ENCODE measurements around the gene MEI1. TPM values are rescaled to one million over a fixed set of nuclear protein-coding genes. Genes with fewer than 3 reads are reported as not detected.

MEI1 gene
- total RNA-seq, 4 donors from 2014 or later = 0.07 to 0.81 (median 0.50) TPM; not detected in 1

- Histone ChIP-seq H3K27me3 (no peaks in the 10 kb centered on the region), H3K27ac (no peak overlapping the region), H3K36me3 (peaks cover 0 to 78% of the 10 kb centered on the region in 2 donors), H3K4me1 (no peaks in the 10 kb centered on the region), H3K9me3 (no peaks in the 10 kb centered on the region), H3K4me3 (no peak overlapping the region)
- WGBS, 2 donors (ENCODE audit: low coverage in 1 of 2) = 100% methylated on average over 1 of the region's 9 CpGs; no CpG with 5 or more reads in 1 of the 2 donors
- no peak for ATAC-seq
- TF ChIP-seq POLR2A (IDR thresholded peaks at IDR 0.05) (no peak), CTCF (IDR thresholded peaks at IDR 0.05) (no peak), POLR2AphosphoS5 (IDR thresholded peaks at IDR 0.05) (no peak), EP300 (IDR thresholded peaks at IDR 0.05) (no peak)
These were observed 114.6 kb downstream of the MEI1 start for GRCh38 chr22:41813726-41814410.

- Histone ChIP-seq H3K36me3 (peaks cover 0 to 68% of the 10 kb centered on the region in 2 donors), H3K4me3 (no peak overlapping the region), H3K27me3 (no peaks in the 10 kb centered on the region), H3K4me1 (no peaks in the 10 kb centered on the region), H3K27ac (no peak overlapping the region), H3K9me3 (no peaks in the 10 kb centered on the region)
- no peak for ATAC-seq
- no peak for TF ChIP-seq CTCF (IDR thresholded peaks at IDR 0.05)
- no peak for TF ChIP-seq POLR2A (IDR thresholded peaks at IDR 0.05)
- no peak for TF ChIP-seq EP300 (IDR thresholded peaks at IDR 0.05)
- no peak for TF ChIP-seq POLR2AphosphoS5 (IDR thresholded peaks at IDR 0.05)
- 81 to 96% methylated on average over 3 of the region's 3 CpGs for WGBS, 2 donors (ENCODE audit: low coverage in 1 of 2)
These were observed 116.4 kb downstream of the MEI1 start for GRCh38 chr22:41815716-41816115.

GRCh38 chr22:41816241-41816640, 116.9 kb downstream of the MEI1 start:
- 100% methylated on average over 1 of the region's 1 CpG; no CpG with 5 or more reads in 1 of the 2 donors for WGBS, 2 donors (ENCODE audit: low coverage in 1 of 2)

GRCh38 chr22:41816871-41817270, 117.6 kb downstream of the MEI1 start:
- Histone ChIP-seq H3K27me3 (no peaks in the 10 kb centered on the region), H3K36me3 (peaks cover 0 to 56% of the 10 kb centered on the region in 2 donors), H3K27ac (no peak overlapping the region), H3K4me1 (no peaks in the 10 kb centered on the region), H3K4me3 (no peak overlapping the region), H3K9me3 (no peaks in the 10 kb centered on the region)
- TF ChIP-seq POLR2AphosphoS5 (IDR thresholded peaks at IDR 0.05) = no peak
- TF ChIP-seq EP300 (IDR thresholded peaks at IDR 0.05) = no peak
- TF ChIP-seq CTCF (IDR thresholded peaks at IDR 0.05) = no peak
- TF ChIP-seq POLR2A (IDR thresholded peaks at IDR 0.05) = no peak
- 94% methylated on average over 2 of the region's 2 CpGs; no CpG with 5 or more reads in 1 of the 2 donors for WGBS, 2 donors (ENCODE audit: low coverage in 1 of 2)
- ATAC-seq = no peak

More at GRCh38 chr22:41816241-41816640, 116.9 kb downstream of the MEI1 start:
- Histone ChIP-seq H3K27ac (no peak overlapping the region), H3K9me3 (no peaks in the 10 kb centered on the region), H3K27me3 (no peaks in the 10 kb centered on the region), H3K4me3 (no peak overlapping the region), H3K36me3 (peaks cover 0 to 63% of the 10 kb centered on the region in 2 donors), H3K4me1 (no peaks in the 10 kb centered on the region)
- no peak for ATAC-seq
- TF ChIP-seq POLR2AphosphoS5 (IDR thresholded peaks at IDR 0.05) = no peak
- TF ChIP-seq CTCF (IDR thresholded peaks at IDR 0.05) = no peak
- no peak for TF ChIP-seq POLR2A (IDR thresholded peaks at IDR 0.05)
- no peak for TF ChIP-seq EP300 (IDR thresholded peaks at IDR 0.05)

- Histone ChIP-seq H3K36me3 (peaks cover 0 to 48% of the 10 kb centered on the region in 2 donors), H3K27ac (no peak overlapping the region), H3K9me3 (no peaks in the 10 kb centered on the region), H3K27me3 (no peaks in the 10 kb centered on the region), H3K4me1 (no peaks in the 10 kb centered on the region), H3K4me3 (no peak overlapping the region)
- 75 to 91% methylated on average over 4 to 5 of the region's 5 CpGs for WGBS, 2 donors (ENCODE audit: low coverage in 1 of 2)
- ATAC-seq = no peak
- TF ChIP-seq POLR2A (IDR thresholded peaks at IDR 0.05) (no peak), CTCF (IDR thresholded peaks at IDR 0.05) (no peak), EP300 (IDR thresholded peaks at IDR 0.05) (no peak), POLR2AphosphoS5 (IDR thresholded peaks at IDR 0.05) (no peak)
These were observed 118.7 kb downstream of the MEI1 start for GRCh38 chr22:41818011-41818410.
